Measurements from ENCODE around the gene NANOS1. TPM values are rescaled to one million over a fixed set of nuclear protein-coding genes. Genes with fewer than 3 reads are reported as not detected.

Gene NANOS1, protein sequence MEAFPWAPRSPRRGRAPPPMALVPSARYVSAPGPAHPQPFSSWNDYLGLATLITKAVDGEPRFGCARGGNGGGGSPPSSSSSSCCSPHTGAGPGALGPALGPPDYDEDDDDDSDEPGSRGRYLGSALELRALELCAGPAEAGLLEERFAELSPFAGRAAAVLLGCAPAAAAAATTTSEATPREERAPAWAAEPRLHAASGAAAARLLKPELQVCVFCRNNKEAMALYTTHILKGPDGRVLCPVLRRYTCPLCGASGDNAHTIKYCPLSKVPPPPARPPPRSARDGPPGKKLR
- total RNA-seq = not detected

DNA sequence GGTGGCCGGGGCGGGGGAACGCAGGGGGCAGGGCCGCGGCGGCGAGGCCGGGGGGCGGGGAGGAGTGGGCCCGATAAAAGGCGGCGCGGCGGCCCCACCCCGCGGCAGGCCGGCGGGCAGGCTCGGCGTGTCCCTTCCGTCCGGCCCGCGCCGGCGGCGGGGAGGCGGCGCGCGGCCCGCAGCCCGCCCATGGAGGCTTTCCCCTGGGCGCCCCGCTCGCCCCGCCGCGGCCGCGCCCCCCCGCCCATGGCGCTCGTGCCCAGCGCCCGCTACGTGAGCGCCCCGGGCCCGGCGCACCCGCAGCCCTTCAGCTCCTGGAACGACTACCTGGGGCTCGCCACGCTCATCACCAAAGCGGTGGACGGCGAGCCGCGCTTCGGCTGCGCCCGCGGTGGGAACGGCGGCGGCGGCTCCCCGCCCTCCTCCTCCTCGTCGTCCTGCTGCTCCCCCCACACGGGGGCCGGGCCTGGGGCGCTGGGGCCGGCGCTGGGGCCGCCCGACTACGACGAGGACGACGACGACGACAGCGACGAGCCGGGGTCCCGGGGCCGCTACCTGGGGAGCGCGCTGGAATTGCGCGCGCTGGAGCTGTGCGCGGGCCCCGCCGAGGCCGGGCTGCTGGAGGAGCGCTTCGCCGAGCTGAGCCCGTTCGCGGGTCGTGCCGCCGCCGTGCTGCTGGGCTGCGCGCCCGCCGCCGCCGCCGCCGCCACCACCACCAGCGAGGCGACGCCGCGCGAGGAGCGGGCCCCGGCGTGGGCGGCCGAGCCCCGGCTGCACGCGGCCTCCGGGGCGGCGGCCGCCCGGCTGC, at the start of gene NANOS1:
NANOS1 (plus strand) TSS at position 102 of the 808 bp plus-strand sequence; CDS start at position 190, 88 bp downstream.
- peak within 1 kb of the TSS; percentile 58 to 64 for H3K4me3 ChIP-seq
- H3K27me3 ChIP-seq = no peaks in the 10 kb centered on the region
- intact Hi-C loops (cut with DNase I) = no loop called here
- no peaks in the 10 kb centered on the region for H3K9me3 ChIP-seq
- TF ChIP-seq POLR2A (IDR thresholded peaks at IDR 0.05) (no peak), CTCF (IDR thresholded peaks at IDR 0.05) (no peak), POLR2AphosphoS5 (IDR thresholded peaks at IDR 0.05; ENCODE audit: insufficient read depth in 1 of 2, low read depth in 1 of 2) (no peak)
- H3K27ac ChIP-seq = peak within 1 kb of the TSS; percentile 56
- peaks cover 23% of the 10 kb centered on the region for H3K4me1 ChIP-seq
- H3K36me3 ChIP-seq = peaks cover 0 to 20% of the 10 kb centered on the region in 2 donors
- no peak for DNase-seq (ENCODE audit: extremely low spot score in 2 of 2)

DNA sequence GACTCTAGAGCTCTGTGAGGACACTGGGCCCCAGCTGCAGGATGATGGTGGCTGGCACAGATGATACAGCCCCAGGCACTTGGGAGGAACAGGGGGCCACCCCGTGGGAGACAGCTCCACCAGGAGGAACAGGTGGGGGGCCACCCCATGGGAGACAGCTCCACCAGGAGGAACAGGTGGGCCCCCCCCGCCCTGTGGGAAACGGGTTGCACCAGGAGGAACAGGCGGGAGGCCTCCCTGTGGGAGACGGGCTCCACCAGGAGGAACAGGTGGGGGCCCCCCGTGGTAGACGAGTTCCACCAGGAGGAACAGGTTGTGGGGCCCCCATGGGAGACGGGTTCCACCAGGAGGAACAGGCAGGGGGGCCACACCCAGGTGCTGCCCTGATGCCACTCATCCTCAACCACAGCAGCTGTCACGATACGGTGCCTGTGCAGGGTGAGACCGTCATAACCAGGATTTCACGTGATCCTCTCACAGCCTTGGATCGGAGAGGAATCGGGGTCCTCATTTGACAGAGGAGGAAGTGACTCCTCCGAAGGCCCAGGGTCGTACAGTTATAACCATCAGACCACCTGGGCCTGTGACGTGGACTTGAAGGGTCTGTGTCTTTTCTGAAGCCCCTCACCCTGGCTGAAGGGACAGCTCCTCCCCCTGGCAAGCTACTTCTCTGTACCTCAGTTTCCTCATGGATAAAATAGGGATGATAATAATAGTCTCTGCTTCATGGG, 49.2 kb upstream of the NANOS1 start:
- no peak overlapping the region for H3K4me3 ChIP-seq
- H3K4me1 ChIP-seq = no peaks in the 10 kb centered on the region
- H3K27ac ChIP-seq = no peak overlapping the region
- no peaks in the 10 kb centered on the region for H3K36me3 ChIP-seq
- H3K9me3 ChIP-seq = no peaks in the 10 kb centered on the region
- no peaks in the 10 kb centered on the region for H3K27me3 ChIP-seq
- DNase-seq (ENCODE audit: extremely low spot score in 2 of 2) = peak; percentile 49 to 67
- TF ChIP-seq CTCF (IDR thresholded peaks at IDR 0.05) (no peak), POLR2AphosphoS5 (IDR thresholded peaks at IDR 0.05; ENCODE audit: insufficient read depth in 1 of 2, low read depth in 1 of 2) (no peak), POLR2A (IDR thresholded peaks at IDR 0.05) (no peak)
- intact Hi-C loops (cut with DNase I) = no loop called here

DNA sequence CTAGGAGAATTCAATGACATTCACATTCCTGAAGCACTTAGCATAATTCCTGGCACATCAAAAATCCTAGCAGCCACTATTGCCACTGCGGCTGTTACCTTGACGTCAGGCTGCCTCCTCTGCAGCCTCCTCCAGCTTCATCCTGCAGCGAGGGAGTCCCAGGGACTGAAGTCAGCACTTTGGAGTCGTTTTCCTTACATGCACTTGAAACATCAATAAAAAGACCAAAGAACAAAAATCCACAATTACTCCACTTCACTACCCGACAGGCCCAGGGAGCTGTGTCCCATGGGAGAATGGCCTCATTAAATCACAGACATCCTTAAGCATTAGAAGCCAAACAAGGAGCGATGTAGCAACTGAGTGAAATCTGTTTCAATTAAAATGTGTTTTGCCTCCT, 48.6 kb upstream of the NANOS1 start:
- intact Hi-C loops (cut with DNase I) = no loop called here
- no peak overlapping the region for H3K4me3 ChIP-seq
- TF ChIP-seq CTCF (IDR thresholded peaks at IDR 0.05) (no peak), POLR2A (IDR thresholded peaks at IDR 0.05) (no peak), POLR2AphosphoS5 (IDR thresholded peaks at IDR 0.05; ENCODE audit: insufficient read depth in 1 of 2, low read depth in 1 of 2) (no peak)
- DNase-seq (ENCODE audit: extremely low spot score in 2 of 2) = peak; percentile 37 to 61
- H3K4me1 ChIP-seq = no peaks in the 10 kb centered on the region
- no peaks in the 10 kb centered on the region for H3K27me3 ChIP-seq
- no peaks in the 10 kb centered on the region for H3K36me3 ChIP-seq
- no peak overlapping the region for H3K27ac ChIP-seq
- H3K9me3 ChIP-seq = peaks cover 1% of the 10 kb centered on the region

GRCh38 chr10:118981946-118982345, 47.6 kb upstream of the NANOS1 start:
- no peaks in the 10 kb centered on the region for H3K4me1 ChIP-seq
- H3K27me3 ChIP-seq = no peaks in the 10 kb centered on the region
- no peak overlapping the region for H3K27ac ChIP-seq
- H3K9me3 ChIP-seq = peaks cover 6% of the 10 kb centered on the region
- no peaks in the 10 kb centered on the region for H3K36me3 ChIP-seq
- intact Hi-C loops (cut with DNase I) = no loop called here
- no peak overlapping the region for H3K4me3 ChIP-seq
- no peak for TF ChIP-seq POLR2A (IDR thresholded peaks at IDR 0.05)
- no peak for TF ChIP-seq POLR2AphosphoS5 (IDR thresholded peaks at IDR 0.05; ENCODE audit: insufficient read depth in 1 of 2, low read depth in 1 of 2)
- TF ChIP-seq CTCF (IDR thresholded peaks at IDR 0.05) = no peak
- DNase-seq (ENCODE audit: extremely low spot score in 2 of 2) = peak; percentile 25 to 40
